Loucy (cell line): ENCODE data around the gene CFAP410.

Source experiments
- CTCF ChIP-seq: fragments of 200-600 bp; sonication (generic); conservative IDR thresholded peaks from 2 replicates; pipeline ENCODE4 v1.5.1; 2014; ENCODE audit warnings: mild to moderate bottlenecking, antibody characterized with exemption, low read length
- EZH2phosphoT487 ChIP-seq: fragments of 200-600 bp; IDR thresholded peaks from 2 replicates; pipeline ENCODE4 v1.6.1; 2018; ENCODE audit warnings: antibody characterized with exemption, mild to moderate bottlenecking, moderate library complexity, borderline replicate concordance

DNA sequence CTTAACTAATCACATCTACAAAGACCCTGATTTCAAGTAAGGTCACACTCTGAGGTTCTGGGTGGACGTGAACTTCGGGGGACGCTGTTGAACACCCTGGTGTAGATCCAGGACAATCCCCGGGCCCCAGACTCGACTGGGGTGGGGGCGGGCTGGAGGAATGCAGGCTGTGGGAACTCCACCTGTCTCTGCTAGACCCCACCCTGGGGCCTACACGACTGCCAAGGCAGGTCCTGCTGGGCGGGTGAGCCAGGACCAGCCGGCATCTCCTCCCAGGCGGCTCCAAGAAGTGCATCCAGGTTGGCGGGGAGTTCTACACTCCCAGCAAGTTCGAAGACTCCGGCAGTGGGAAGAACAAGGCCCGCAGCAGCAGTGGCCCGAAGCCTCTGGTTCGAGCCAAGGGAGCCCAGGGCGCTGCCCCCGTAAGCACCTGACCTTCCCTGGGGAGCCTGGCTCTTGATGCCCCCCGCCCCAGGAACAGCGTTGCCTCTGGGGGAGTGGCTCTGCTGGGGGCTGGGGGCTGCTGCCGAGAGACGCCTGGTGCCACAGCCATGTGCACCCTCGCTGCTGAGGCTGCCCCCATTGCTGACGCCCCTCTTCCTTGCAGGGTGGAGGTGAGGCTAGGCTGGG, 49.7 kb downstream of the CFAP410 start:
- no peak for TF ChIP-seq CTCF
- no peak for TF ChIP-seq EZH2phosphoT487
